Measurements from ENCODE around the gene KRTAP12-1.
"Not testable (repeated sequence)": the region's sequence is repeated elsewhere in the genome, so short reads cannot be mapped to it uniquely, and the experiment has no call there.

KRTAP12-1 gene

GRCh38 chr21:44670642-44671432 is 11.1 kb downstream of the KRTAP12-1 start:
- in situ Hi-C loops (cut with MboI; ENCODE audit: low sequenced_read_pairs), result no loop called here

- in situ Hi-C loops (cut with MboI; ENCODE audit: low sequenced_read_pairs), result no loop called here
Observed at GRCh38 chr21:44667612-44668011, 14.4 kb downstream of the KRTAP12-1 start.

- in situ Hi-C loops (cut with MboI; ENCODE audit: low sequenced_read_pairs), result no loop called here
Observed at GRCh38 chr21:44666401-44667320, 15.3 kb downstream of the KRTAP12-1 start, which contains the start of gene KRTAP12-2. Gene KRTAP12-2 (minus strand): TSS chr21:44666927. CDS start chr21:44666886, 41 bp downstream.

- in situ Hi-C loops (cut with MboI; ENCODE audit: low sequenced_read_pairs), result no loop called here
Observed at GRCh38 chr21:44664691-44665090, 17.3 kb downstream of the KRTAP12-1 start.

GRCh38 chr21:44661567-44661966 is 20.4 kb downstream of the KRTAP12-1 start:
- in situ Hi-C loops (cut with MboI; ENCODE audit: low sequenced_read_pairs), result not testable (repeated sequence)

GRCh38 chr21:44658913-44659595 is 22.9 kb downstream of the KRTAP12-1 start:
- in situ Hi-C loops (cut with MboI; ENCODE audit: low sequenced_read_pairs), result no loop called here

- in situ Hi-C loops (cut with MboI; ENCODE audit: low sequenced_read_pairs), result no loop called here
Observed at GRCh38 chr21:44658541-44658910, 23.4 kb downstream of the KRTAP12-1 start.

- in situ Hi-C loops (cut with MboI; ENCODE audit: low sequenced_read_pairs), result no loop called here
Observed at GRCh38 chr21:44657635-44658540, 24.1 kb downstream of the KRTAP12-1 start, which contains the start of gene KRTAP12-3. Gene KRTAP12-3 (plus strand): TSS chr21:44657932. CDS start chr21:44657980, 48 bp downstream.

GRCh38 chr21:44656868-44657267 is 25.1 kb downstream of the KRTAP12-1 start:
- in situ Hi-C loops (cut with MboI; ENCODE audit: low sequenced_read_pairs), result no loop called here

GRCh38 chr21:44654576-44655175 is 27.3 kb downstream of the KRTAP12-1 start, which contains the start of gene KRTAP12-4:
Gene KRTAP12-4 (minus strand): TSS chr21:44654659. CDS start chr21:44654614, 45 bp downstream.
- in situ Hi-C loops (cut with MboI; ENCODE audit: low sequenced_read_pairs), result no loop called here

GRCh38 chr21:44653656-44654575 is 28.0 kb downstream of the KRTAP12-1 start:
- in situ Hi-C loops (cut with MboI; ENCODE audit: low sequenced_read_pairs), result no loop called here

- in situ Hi-C loops (cut with MboI; ENCODE audit: low sequenced_read_pairs), result no loop called here
Observed at GRCh38 chr21:44653123-44653522, 28.8 kb downstream of the KRTAP12-1 start.

GRCh38 chr21:44650973-44651675 is 30.8 kb downstream of the KRTAP12-1 start:
- in situ Hi-C loops (cut with MboI; ENCODE audit: low sequenced_read_pairs), result no loop called here

GRCh38 chr21:44650265-44650972 is 31.5 kb downstream of the KRTAP12-1 start:
- in situ Hi-C loops (cut with MboI; ENCODE audit: low sequenced_read_pairs), result no loop called here

- in situ Hi-C loops (cut with MboI; ENCODE audit: low sequenced_read_pairs), result no loop called here
Observed at GRCh38 chr21:44649521-44650100, 32.4 kb downstream of the KRTAP12-1 start.

- in situ Hi-C loops (cut with MboI; ENCODE audit: low sequenced_read_pairs), result no loop called here
Observed at GRCh38 chr21:44648557-44649311, 33.2 kb downstream of the KRTAP12-1 start.

Measured in HL-60/S4 treated with phorbol 12-myristate 13-acetate at 8.2 ng/mL for 4 days and 3 days (cell line).